Measurements from ENCODE around the gene GCKR.

GCKR gene

GRCh38 chr2:27493948-27494283, 2.7 kb upstream of the GCKR start:
- H3K9ac ChIP-seq (ENCODE audit: low read depth, low read length), result no peak overlapping the region

GRCh38 chr2:27494284-27494943, 2.2 kb upstream of the GCKR start:
- peak overlapping the region; percentile 60 for H3K9ac ChIP-seq (ENCODE audit: low read depth, low read length)
- H3K4me3 ChIP-seq (ENCODE audit: low read depth, low read length), result peak overlapping the region; percentile 77
- H3K9me3 ChIP-seq (ENCODE audit: control insufficient read depth, insufficient read depth, low read length), result no peaks in the 10 kb centered on the region
- H3K4me1 ChIP-seq (ENCODE audit: control insufficient read depth, insufficient read depth, low read length), result peaks cover 11% of the 10 kb centered on the region
- peaks cover 33% of the 10 kb centered on the region for H3K27me3 ChIP-seq (ENCODE audit: control insufficient read depth, insufficient read depth, low read length)
- H3K36me3 ChIP-seq (ENCODE audit: control insufficient read depth, insufficient read depth, low read length), result no peaks in the 10 kb centered on the region

More at GRCh38 chr2:27493948-27494283, 2.7 kb upstream of the GCKR start:
- Histone ChIP-seq H3K4me3 (ENCODE audit: low read depth, low read length) (peak overlapping the region; percentile 77), H3K9me3 (ENCODE audit: control insufficient read depth, insufficient read depth, low read length) (no peaks in the 10 kb centered on the region), H3K4me1 (ENCODE audit: control insufficient read depth, insufficient read depth, low read length) (peaks cover 11% of the 10 kb centered on the region), H3K36me3 (ENCODE audit: control insufficient read depth, insufficient read depth, low read length) (no peaks in the 10 kb centered on the region), H3K27me3 (ENCODE audit: control insufficient read depth, insufficient read depth, low read length) (peaks cover 33% of the 10 kb centered on the region)

- Histone ChIP-seq H3K36me3 (ENCODE audit: control insufficient read depth, insufficient read depth, low read length) (no peaks in the 10 kb centered on the region), H3K27me3 (ENCODE audit: control insufficient read depth, insufficient read depth, low read length) (peaks cover 33% of the 10 kb centered on the region), H3K4me1 (ENCODE audit: control insufficient read depth, insufficient read depth, low read length) (peaks cover 9% of the 10 kb centered on the region), H3K9me3 (ENCODE audit: control insufficient read depth, insufficient read depth, low read length) (no peaks in the 10 kb centered on the region), H3K4me3 (ENCODE audit: low read depth, low read length) (peak within 1 kb of the TSS; percentile 77), H3K9ac (ENCODE audit: low read depth, low read length) (peak within 1 kb of the TSS; percentile 60)
Observed at GRCh38 chr2:27494944-27495554, 1.6 kb upstream of the GCKR start, which contains the start of gene FNDC4. Gene FNDC4, minus strand, starts transcription at chr2:27495200. Its CDS starts 521 bp downstream, at chr2:27494679.

GRCh38 chr2:27495840-27496356, 741 bp upstream of the GCKR start:
- no peaks in the 10 kb centered on the region for H3K36me3 ChIP-seq (ENCODE audit: control insufficient read depth, insufficient read depth, low read length)
- no peaks in the 10 kb centered on the region for H3K9me3 ChIP-seq (ENCODE audit: control insufficient read depth, insufficient read depth, low read length)
- H3K4me3 ChIP-seq (ENCODE audit: low read depth, low read length), result peak overlapping the region; percentile 77
- no peak overlapping the region for H3K9ac ChIP-seq (ENCODE audit: low read depth, low read length)
- H3K27me3 ChIP-seq (ENCODE audit: control insufficient read depth, insufficient read depth, low read length), result peaks cover 33% of the 10 kb centered on the region
- peaks cover 8% of the 10 kb centered on the region for H3K4me1 ChIP-seq (ENCODE audit: control insufficient read depth, insufficient read depth, low read length)

- H3K9ac ChIP-seq (ENCODE audit: low read depth, low read length), result no peak overlapping the region
- H3K36me3 ChIP-seq (ENCODE audit: control insufficient read depth, insufficient read depth, low read length), result no peaks in the 10 kb centered on the region
- no peak overlapping the region for H3K4me3 ChIP-seq (ENCODE audit: low read depth, low read length)
- H3K27me3 ChIP-seq (ENCODE audit: control insufficient read depth, insufficient read depth, low read length), result peaks cover 33% of the 10 kb centered on the region
- H3K4me1 ChIP-seq (ENCODE audit: control insufficient read depth, insufficient read depth, low read length), result peaks cover 8% of the 10 kb centered on the region
- H3K9me3 ChIP-seq (ENCODE audit: control insufficient read depth, insufficient read depth, low read length), result no peaks in the 10 kb centered on the region
Observed at GRCh38 chr2:27497288-27497627, 619 bp downstream of the GCKR start.

- Histone ChIP-seq H3K9me3 (ENCODE audit: control insufficient read depth, insufficient read depth, low read length) (no peaks in the 10 kb centered on the region), H3K4me1 (ENCODE audit: control insufficient read depth, insufficient read depth, low read length) (peaks cover 8% of the 10 kb centered on the region), H3K27me3 (ENCODE audit: control insufficient read depth, insufficient read depth, low read length) (peaks cover 27% of the 10 kb centered on the region), H3K36me3 (ENCODE audit: control insufficient read depth, insufficient read depth, low read length) (no peaks in the 10 kb centered on the region), H3K9ac (ENCODE audit: low read depth, low read length) (no peak overlapping the region), H3K4me3 (ENCODE audit: low read depth, low read length) (no peak overlapping the region)
Observed at GRCh38 chr2:27498975-27499374, 2.3 kb downstream of the GCKR start.

GRCh38 chr2:27501042-27501441, 4.4 kb downstream of the GCKR start:
- Histone ChIP-seq H3K36me3 (ENCODE audit: control insufficient read depth, insufficient read depth, low read length) (no peaks in the 10 kb centered on the region), H3K4me1 (ENCODE audit: control insufficient read depth, insufficient read depth, low read length) (peaks cover 4% of the 10 kb centered on the region), H3K9ac (ENCODE audit: low read depth, low read length) (no peak overlapping the region), H3K27me3 (ENCODE audit: control insufficient read depth, insufficient read depth, low read length) (peaks cover 12% of the 10 kb centered on the region), H3K4me3 (ENCODE audit: low read depth, low read length) (no peak overlapping the region), H3K9me3 (ENCODE audit: control insufficient read depth, insufficient read depth, low read length) (no peaks in the 10 kb centered on the region)

- H3K9me3 ChIP-seq (ENCODE audit: control insufficient read depth, insufficient read depth, low read length), result no peaks in the 10 kb centered on the region
- H3K4me3 ChIP-seq (ENCODE audit: low read depth, low read length), result no peak overlapping the region
- no peaks in the 10 kb centered on the region for H3K36me3 ChIP-seq (ENCODE audit: control insufficient read depth, insufficient read depth, low read length)
- peaks cover 2% of the 10 kb centered on the region for H3K4me1 ChIP-seq (ENCODE audit: control insufficient read depth, insufficient read depth, low read length)
- peaks cover 4% of the 10 kb centered on the region for H3K27me3 ChIP-seq (ENCODE audit: control insufficient read depth, insufficient read depth, low read length)
- no peak overlapping the region for H3K9ac ChIP-seq (ENCODE audit: low read depth, low read length)
Observed at GRCh38 chr2:27502142-27502541, 5.5 kb downstream of the GCKR start.

GRCh38 chr2:27506587-27506986, 9.9 kb downstream of the GCKR start:
- Histone ChIP-seq H3K36me3 (ENCODE audit: control insufficient read depth, insufficient read depth, low read length) (no peaks in the 10 kb centered on the region), H3K9me3 (ENCODE audit: control insufficient read depth, insufficient read depth, low read length) (no peaks in the 10 kb centered on the region), H3K4me1 (ENCODE audit: control insufficient read depth, insufficient read depth, low read length) (no peaks in the 10 kb centered on the region), H3K4me3 (ENCODE audit: low read depth, low read length) (no peak overlapping the region), H3K9ac (ENCODE audit: low read depth, low read length) (no peak overlapping the region), H3K27me3 (ENCODE audit: control insufficient read depth, insufficient read depth, low read length) (no peaks in the 10 kb centered on the region)

- Histone ChIP-seq H3K27me3 (ENCODE audit: control insufficient read depth, insufficient read depth, low read length) (no peaks in the 10 kb centered on the region), H3K9ac (ENCODE audit: low read depth, low read length) (no peak overlapping the region), H3K4me1 (ENCODE audit: control insufficient read depth, insufficient read depth, low read length) (no peaks in the 10 kb centered on the region), H3K9me3 (ENCODE audit: control insufficient read depth, insufficient read depth, low read length) (no peaks in the 10 kb centered on the region), H3K4me3 (ENCODE audit: low read depth, low read length) (no peak overlapping the region), H3K36me3 (ENCODE audit: control insufficient read depth, insufficient read depth, low read length) (no peaks in the 10 kb centered on the region)
Observed at GRCh38 chr2:27507293-27507692, 10.7 kb downstream of the GCKR start.

GRCh38 chr2:27509326-27509725, 12.7 kb downstream of the GCKR start:
- no peaks in the 10 kb centered on the region for H3K4me1 ChIP-seq (ENCODE audit: control insufficient read depth, insufficient read depth, low read length)
- no peaks in the 10 kb centered on the region for H3K9me3 ChIP-seq (ENCODE audit: control insufficient read depth, insufficient read depth, low read length)
- no peak overlapping the region for H3K9ac ChIP-seq (ENCODE audit: low read depth, low read length)
- no peaks in the 10 kb centered on the region for H3K36me3 ChIP-seq (ENCODE audit: control insufficient read depth, insufficient read depth, low read length)
- H3K4me3 ChIP-seq (ENCODE audit: low read depth, low read length), result no peak overlapping the region
- H3K27me3 ChIP-seq (ENCODE audit: control insufficient read depth, insufficient read depth, low read length), result no peaks in the 10 kb centered on the region

GRCh38 chr2:27518113-27518781, 21.6 kb downstream of the GCKR start:
- Histone ChIP-seq H3K27me3 (ENCODE audit: control insufficient read depth, insufficient read depth, low read length) (no peaks in the 10 kb centered on the region), H3K4me3 (ENCODE audit: low read depth, low read length) (no peak overlapping the region), H3K9me3 (ENCODE audit: control insufficient read depth, insufficient read depth, low read length) (no peaks in the 10 kb centered on the region), H3K4me1 (ENCODE audit: control insufficient read depth, insufficient read depth, low read length) (no peaks in the 10 kb centered on the region), H3K36me3 (ENCODE audit: control insufficient read depth, insufficient read depth, low read length) (no peaks in the 10 kb centered on the region), H3K9ac (ENCODE audit: low read depth, low read length) (no peak overlapping the region)

Measured in iPS-15b (cell line).